NCI-H526 treated with DMSO at 0.1 percent for 48 hours (cell line): ENCODE measurements around the gene CCNJ.

Experiments used
- DNase-seq: peaks from one replicate; lab custom pipeline; 2025; lab: John Stamatoyannopoulos, UW

CCNJ gene

GRCh38 chr10:96056787-96057186 is 13.4 kb downstream of the CCNJ start:
- DNase-seq, result no peak

GRCh38 chr10:96061232-96061631 is 17.8 kb downstream of the CCNJ start:
- DNase-seq, result no peak

GRCh38 chr10:96072674-96073073 is 29.3 kb downstream of the CCNJ start:
- no peak for DNase-seq

GRCh38 chr10:96073722-96074121 is 30.3 kb downstream of the CCNJ start:
- DNase-seq, result no peak

- DNase-seq, result no peak
These were observed 31.4 kb downstream of the CCNJ start for GRCh38 chr10:96074776-96075175.

GRCh38 chr10:96075977-96076376 is 32.6 kb downstream of the CCNJ start:
- no peak for DNase-seq

GRCh38 chr10:96077156-96077555 is 33.8 kb downstream of the CCNJ start:
- DNase-seq, result no peak

GRCh38 chr10:96082153-96082552 is 38.8 kb downstream of the CCNJ start:
- no peak for DNase-seq

- DNase-seq, result no peak
These were observed 39.4 kb downstream of the CCNJ start for GRCh38 chr10:96082748-96083147.

- no peak for DNase-seq
These were observed 45.7 kb downstream of the CCNJ start for GRCh38 chr10:96089116-96089515.

- DNase-seq, result peak; percentile 74
These were observed 46.5 kb downstream of the CCNJ start for GRCh38 chr10:96089670-96090462.

- no peak for DNase-seq
These were observed 47.0 kb downstream of the CCNJ start for GRCh38 chr10:96090463-96090800.

GRCh38 chr10:96092999-96093767 is 49.8 kb downstream of the CCNJ start:
- no peak for DNase-seq

- no peak for DNase-seq
These were observed 50.6 kb downstream of the CCNJ start for GRCh38 chr10:96093948-96094347.

- no peak for DNase-seq
These were observed 53.6 kb downstream of the CCNJ start for GRCh38 chr10:96096958-96097357.

GRCh38 chr10:96097865-96098264 is 54.5 kb downstream of the CCNJ start:
- no peak for DNase-seq

- no peak for DNase-seq
These were observed 64.2 kb downstream of the CCNJ start for GRCh38 chr10:96107623-96108038.
